NCI-H2107 treated with DMSO at 0.1 percent for 48 hours (cell line): ENCODE measurements around the gene CDH13.

Experiments used
- DNase-seq: peaks from one replicate; lab custom pipeline; 2025; ENCODE audit not compliant: unreplicated experiment; lab: John Stamatoyannopoulos, UW

Gene CDH13

DNA sequence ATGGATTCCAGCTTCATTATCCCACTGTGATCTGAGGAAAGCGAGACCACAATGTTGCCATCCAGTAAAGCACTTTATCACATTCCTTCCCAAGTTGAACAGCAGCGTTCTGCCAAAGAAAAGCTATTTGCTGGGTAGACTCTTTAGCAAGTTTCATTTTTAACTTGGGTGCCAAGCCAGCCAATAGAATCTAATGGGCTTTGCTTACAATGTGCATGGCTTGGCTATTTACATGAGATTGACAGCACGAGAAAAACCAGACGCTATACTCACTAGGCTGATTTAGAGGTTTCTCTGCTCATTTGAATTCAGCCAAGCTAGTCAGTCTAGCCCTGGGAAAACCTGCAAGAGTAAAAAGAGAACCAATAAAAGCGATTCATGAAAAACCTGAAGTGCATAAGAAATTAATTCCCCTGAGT lies 108.9 kb downstream of the CDH13 start:
- DNase-seq, result no peak

DNA sequence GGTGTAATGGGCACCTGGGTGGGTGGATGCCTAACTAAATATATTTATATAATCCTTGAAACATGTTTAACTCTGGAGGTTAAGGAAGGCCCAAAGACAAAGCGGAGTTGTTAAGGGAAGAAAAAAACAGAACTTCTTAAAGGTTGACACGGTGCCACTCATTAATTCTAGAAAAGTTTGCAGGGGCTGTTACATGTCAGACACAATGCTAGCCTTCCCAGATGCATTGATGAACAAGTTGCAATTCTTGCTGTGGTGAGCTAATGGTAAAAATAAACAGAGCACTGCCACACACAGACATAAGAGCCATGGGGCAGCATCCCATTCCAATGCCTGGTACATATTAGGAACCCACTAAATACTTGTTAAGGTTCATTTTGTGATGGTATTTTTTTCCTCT lies 109.5 kb downstream of the CDH13 start:
- no peak for DNase-seq

DNA sequence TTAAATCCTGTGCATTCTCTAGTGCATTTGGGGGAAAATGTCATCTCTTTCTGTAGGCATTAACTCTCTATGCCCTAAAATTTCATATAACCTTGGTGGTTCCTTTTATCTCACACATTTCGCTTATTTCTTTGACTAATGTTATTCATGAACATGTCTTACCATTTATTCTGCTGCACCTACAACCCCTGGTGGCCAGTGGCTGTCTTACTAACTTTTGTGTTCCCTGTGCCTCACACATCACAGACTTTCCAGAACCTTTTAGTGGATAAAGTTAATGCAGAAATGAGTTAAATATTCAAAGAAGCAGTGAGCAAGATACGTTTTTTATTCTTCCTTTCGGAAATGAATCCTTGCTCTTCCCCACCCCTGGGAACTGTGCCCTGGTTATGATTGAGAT lies 111.9 kb downstream of the CDH13 start:
- DNase-seq, result no peak

DNA sequence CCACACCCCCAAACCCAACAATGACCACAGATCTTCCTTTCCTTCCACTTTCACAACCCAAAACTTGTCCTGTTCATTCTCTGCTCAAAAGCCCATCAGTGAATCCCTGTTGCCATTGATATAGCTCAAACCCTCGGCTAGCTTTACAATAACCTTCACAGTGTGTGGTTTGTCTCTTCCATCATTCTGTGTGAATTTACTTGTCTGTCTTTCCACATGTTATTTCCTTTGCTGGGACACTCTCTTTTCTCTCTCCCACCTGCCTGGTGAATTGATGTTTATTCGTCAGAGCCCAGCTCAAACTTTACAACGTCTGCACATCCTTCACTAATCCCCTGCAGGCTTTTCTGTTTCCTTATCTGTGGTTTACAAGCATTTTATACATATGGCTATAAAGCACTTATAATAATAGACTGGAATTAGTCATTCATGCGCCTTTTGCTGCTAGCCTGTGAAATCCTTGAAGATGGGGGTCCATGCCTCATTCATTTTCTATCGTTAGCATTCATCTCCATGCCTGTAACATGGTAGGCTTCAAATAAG lies 114.4 kb downstream of the CDH13 start:
- no peak for DNase-seq

DNA sequence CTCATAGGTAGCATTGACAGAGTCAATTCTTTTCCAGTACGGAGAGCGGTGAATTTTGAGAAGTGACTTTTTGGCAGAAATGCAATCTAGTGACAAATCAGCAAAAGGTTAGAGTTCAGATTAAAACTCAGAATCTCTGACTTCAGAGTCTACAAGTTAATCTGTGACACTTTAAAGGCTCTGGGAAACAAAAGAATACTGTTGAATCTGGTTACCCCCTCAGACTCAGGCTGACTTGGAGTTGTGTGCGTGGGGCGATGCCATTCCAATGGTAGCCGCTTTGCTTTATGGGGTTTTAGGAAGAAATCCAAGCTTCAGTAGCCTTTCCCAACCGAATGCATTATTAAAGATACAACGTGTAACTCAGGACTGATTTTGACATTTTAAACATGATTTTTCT lies 118.2 kb downstream of the CDH13 start:
- DNase-seq, result no peak

DNA sequence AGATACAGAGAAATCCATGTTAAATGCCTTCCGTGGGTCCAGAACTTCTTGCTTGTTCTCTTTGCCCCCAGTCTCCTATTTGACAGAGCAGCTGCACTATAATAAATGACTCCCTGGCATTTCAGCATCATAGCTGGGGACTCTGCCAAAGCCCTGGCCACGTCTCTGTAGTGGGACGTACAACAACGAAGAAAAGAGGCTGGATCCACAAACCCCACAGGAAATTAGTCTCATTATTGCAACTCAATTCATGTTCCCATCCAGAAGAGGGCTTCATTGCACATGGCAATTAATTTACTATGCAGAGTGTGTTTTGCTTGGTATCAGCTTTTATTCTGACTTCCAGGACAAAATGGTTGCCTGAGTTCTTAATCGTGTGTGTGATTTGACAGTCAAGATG lies 121.3 kb downstream of the CDH13 start:
- DNase-seq, result no peak

DNA sequence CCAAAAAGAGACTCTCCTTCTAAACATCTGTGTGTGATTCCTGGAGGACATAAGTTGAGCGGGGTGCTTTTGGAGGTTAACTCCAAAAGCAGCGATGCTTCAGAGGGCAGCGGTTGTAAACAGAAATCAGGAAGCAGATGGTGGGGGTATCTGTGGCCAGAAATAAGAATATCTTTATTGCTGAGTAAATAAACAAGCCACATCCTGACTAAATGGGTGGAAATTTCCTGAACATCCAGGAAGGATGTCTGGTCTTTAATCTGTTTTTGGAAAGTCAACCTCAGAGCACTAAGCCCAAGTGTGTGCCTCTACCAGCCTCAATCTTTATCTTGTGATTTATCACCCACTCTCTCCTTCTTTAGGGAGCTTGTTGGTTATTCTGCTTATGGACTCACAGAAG lies 123.3 kb downstream of the CDH13 start:
- no peak for DNase-seq

DNA sequence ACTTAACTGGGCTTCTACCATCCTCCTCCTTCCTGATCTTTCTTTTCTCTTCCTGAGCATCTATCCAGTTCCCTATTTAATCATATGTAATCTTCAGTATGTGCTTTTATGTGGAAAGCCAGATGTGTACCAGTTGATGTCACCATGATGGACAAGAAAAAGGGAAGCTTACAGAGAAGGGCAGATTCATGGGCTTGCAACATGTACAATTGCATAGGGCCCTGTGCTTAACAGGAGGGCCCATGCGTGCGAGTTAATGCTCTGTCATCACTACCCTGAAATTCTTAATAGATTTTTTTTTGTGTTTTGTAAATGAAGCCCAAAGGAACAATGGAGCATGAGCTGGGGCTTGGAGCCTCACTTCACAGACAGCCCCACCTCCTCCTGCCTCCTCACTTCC lies 124.3 kb downstream of the CDH13 start:
- DNase-seq, result no peak

DNA sequence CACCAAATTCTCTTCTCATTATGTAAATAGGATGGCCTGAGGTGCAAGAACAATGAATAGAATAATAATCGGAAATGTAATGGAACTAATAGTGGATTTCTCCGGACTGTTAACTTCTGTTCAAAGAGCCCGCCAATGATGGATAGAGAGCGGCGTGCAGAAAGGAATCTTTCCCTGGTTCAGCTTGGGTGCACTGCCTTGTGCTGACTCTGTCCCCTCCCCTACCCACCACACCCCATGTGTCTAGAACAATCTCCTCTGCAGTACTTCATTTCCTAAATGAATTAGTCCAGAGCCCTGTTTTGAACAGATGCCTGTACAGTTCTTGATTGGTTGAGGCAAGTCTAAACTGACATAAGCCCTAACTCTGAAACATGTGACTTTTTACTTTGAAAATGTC lies 125.4 kb downstream of the CDH13 start:
- no peak for DNase-seq

DNA sequence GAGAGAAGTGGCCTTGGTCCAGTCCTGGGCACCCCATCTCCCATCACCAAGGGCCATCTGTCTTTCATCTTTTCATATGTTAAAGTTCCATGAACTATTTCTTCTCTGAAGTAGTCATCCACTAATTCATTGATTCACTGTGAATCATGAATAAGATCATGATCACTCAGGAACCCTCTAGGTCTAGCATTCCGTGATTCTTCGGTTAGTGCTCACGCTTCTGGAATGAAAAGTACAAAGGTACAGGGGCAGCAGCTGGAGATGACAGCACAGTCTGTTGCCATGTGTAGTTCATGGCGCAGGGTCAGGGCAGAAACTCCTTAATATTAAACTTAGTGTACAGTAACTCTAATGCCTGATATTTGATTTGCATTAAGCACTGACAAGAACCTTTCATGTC lies 127.1 kb downstream of the CDH13 start:
- DNase-seq, result no peak

DNA sequence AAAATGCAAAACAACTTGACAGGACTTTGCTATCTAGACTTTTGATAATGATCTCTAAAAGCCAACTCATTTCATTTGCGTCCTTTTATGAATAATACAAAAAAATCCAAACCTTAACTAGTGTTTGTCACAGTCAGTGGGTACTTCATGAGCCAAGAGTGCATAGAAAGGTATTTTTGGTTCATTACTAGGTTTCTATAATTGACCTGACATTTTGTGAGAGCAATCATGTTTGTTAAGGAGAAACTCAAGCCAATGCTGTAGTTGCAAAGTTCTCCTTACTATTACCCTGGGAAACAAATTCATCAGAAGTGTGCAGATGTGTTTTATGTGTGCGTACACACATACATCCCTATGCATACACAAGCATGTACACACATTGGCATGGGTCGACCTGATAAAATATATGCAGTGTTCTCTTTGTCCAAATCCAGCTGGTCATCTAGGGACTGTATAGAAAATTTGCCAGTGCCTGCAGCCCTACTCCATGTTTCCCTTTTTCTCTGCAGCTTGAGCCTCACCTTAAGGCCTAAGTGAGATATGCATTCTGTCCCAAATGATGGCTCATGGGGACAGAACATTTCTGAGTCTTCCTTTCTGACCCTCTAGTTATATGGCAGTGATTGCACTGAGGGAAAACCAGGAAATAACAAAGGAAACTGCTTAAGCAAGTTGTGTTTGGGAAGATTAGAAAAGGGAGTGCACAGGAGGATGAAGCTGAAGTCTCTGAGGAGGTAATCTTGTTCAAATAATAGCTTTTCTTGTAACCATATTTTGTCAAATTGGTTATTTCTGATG lies 128.1 kb downstream of the CDH13 start:
- no peak for DNase-seq

DNA sequence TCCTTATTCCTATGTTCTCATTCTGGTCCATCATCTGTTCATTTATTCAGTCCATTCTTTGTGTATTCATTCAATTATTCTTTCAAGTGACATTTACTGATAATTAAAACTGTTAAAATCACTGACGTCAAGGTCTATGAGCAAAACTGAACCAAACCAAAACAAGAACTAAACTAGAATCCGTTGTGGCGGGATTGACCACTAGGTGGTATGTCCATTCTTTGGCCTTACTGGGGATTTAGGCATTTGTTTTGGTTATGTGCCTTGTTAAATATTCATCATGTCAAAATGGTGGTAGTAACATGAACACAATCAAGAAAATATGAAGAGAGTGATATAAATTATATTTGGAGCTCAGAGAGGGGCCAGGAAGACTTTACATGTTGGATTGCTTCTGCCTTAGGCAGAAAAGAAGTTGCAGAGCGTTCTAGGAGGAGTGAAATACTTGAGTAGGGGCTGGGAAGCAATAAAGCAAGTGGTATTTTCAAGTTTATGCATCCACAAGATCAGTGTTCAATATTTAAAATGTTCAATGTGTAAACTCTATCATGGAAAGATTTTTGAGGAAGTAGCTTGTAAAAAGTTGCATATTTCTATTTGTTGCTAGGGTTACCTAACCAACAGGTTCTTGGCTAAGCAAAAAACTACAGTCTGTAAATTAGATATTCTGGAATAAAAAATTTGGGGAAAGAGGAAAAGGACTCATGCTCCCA lies 129.0 kb downstream of the CDH13 start:
- DNase-seq, result no peak

DNA sequence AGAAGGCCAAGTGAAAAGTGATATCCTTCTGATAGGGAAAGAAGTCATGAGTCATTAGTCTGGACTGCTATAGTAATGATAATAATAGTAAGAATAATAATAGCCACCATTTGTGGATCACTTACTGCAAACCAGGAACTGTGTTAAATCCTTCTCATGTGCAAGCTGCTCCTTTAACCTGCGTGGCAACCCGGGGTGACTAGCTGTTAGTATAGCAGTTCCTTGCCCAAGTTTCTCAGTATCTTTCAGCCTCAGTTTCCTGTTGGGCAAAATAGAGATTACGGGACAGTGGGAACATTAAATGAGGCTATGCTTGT lies 129.5 kb downstream of the CDH13 start:
- DNase-seq, result no peak

DNA sequence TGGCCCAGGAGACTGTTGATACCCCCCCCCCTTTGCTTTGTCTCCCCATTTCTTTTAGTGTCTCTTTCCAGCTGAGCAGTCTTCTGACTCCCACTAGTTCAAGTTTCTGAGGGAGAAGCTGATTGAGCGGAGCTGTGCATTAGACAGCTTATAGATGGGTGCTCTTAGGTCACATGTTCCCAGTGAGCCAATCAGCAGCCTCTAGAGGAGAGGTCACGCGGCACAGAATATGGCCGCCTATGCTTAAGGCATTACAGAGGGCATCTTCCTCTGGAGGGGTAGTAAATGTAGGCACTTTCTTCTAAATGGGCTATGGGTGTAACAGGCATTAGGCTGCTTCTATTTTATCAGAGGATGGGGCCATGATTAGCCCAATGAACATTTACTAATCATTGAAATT lies 131.6 kb downstream of the CDH13 start:
- no peak for DNase-seq

DNA sequence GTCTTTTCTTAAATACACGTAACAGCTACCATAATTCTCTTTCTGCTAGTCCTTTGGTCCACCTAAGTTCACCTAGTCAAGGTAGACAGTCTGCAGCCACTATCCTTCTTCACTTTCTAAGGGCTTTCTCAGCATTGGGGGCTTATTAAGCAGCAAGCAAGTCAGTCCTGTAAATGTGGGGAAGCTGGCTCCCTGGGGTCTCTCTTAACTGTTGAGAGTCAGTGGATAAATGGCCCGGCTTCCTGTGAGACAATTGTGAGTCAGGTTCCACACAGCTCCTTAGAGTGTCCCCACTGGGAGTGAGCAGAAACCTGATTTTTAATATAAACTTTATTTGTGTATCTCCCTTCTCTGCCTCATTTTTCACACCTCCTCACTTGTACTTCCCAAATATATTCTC lies 132.1 kb downstream of the CDH13 start:
- DNase-seq, result no peak

DNA sequence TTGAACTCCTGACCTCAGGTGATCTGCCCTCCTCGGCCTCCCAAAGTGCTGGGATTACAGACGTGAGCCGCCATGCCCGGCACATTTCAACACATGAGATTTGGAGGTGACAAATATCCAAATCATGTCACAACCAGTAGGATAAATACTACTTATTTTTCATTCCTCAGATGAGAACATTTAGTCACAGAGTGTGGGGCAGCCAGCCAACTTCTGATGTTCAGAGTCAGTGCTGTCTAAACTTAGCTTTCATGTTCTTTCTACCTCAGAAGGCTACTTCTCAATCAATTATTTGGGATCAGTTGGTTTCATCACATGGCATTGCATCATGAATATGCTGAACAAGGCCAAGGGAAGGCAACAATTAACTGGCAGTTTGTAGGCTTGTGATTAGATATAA lies 134.5 kb downstream of the CDH13 start:
- DNase-seq, result no peak

DNA sequence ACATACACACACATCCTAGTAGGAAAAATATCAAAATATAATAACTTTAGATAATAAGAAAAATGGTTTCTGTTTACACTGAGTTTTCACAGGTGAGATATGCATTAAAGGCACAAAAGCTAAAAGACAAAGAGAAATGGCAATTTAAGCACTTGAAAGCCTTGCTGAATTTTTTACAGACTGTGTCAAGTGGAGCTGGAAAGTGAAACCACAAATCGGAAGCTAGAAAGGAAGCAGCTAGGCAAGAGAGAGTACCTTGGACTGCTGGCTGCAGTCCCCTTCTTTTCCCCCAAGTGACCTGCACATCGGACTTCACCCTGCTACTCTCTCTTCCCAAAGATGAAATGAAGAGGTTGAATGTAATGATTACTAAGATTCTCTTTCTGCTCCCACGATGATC lies 135.1 kb downstream of the CDH13 start:
- DNase-seq, result no peak

DNA sequence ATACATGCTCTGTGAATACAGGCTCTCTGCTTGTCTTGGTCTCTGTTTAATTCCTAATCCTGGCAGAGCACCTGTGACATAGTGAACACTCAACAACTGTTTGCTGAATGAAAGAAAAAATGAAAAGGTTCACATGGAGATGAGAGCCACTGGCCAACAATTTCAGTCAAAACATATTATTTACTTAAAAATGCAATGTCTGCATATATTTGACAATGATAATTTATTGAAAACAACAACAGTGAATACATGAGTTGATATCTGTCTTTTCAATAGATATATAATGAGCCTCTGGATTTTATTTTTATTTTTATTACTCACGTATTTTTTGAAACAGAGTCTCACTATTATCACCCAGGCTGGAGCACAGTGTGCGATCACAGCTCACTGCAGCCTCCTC lies 136.6 kb downstream of the CDH13 start:
- no peak for DNase-seq

DNA sequence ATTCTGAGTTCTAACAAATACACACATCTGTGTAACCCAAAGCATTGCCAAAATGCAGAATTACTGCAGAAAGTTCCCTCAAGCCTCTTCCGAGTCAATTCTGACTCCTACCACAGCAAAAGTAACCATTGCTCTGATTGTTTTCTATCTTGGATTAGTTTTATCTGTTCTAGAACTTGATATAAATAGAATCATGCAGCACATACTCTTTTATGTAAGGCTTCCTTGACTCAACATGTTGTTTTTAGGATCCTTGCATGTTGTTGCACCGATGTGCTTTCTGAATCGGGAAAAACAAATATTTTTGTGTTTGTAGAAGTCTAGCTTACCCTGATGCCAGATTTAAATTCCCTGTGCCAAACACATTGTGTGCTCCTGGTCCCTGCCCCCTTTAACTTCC lies 140.4 kb downstream of the CDH13 start:
- DNase-seq, result no peak

DNA sequence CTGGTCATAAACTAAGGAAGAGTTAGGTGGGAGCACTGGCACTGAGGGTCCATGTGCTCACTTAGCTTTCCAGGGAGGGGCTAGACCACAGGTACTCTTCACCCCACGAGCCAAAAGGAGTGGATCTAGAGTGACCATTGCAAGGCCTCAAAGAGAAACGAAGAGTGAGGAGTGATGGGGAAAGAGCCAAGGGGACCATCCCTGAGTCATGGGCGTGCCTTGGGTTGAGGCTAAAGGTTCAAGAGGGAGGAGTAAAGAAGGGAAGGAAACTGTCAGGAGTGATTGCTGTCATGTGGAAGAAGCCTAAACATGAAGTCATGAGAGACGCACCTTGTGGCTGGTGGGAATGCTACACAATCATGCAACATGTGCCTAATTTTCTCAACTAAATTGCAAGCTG lies 141.0 kb downstream of the CDH13 start:
- DNase-seq, result no peak

DNA sequence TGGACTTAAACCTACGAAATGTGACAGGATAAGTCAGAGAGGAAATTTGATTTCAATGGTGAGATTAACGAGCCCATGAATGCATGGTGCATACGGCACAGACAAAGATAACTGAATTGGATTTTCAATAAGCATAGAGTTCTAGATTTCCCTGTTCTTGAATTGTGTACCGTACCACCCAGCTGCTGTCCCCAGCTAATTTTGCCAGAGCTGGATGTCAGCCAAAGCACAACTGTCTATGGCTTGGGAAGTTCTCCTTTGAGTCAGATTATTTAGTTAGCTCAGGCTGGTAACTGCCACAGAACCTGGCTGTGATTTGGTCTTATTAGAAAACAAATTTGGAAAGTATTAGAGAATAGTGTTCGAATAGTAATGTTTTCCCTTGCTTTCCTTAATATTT lies 143.1 kb downstream of the CDH13 start:
- no peak for DNase-seq

DNA sequence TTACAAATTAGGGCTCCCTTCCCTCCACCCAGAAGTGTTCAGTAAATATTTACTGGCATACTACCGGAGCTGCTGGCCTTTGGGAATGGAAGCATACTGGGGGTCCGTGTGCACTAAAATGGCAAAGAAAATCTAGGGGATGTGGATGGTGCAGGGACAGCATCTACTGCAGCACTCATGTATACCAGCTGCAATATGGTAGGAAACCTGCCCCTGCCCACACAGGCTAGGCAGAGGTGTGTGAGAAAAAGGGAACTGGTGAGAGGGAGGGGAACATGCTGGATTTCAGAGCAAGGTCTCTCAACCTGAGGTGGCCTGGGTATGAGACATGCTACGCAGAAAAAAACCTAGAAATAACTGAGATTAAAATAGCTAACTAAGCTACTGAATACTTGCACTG lies 145.4 kb downstream of the CDH13 start:
- no peak for DNase-seq

DNA sequence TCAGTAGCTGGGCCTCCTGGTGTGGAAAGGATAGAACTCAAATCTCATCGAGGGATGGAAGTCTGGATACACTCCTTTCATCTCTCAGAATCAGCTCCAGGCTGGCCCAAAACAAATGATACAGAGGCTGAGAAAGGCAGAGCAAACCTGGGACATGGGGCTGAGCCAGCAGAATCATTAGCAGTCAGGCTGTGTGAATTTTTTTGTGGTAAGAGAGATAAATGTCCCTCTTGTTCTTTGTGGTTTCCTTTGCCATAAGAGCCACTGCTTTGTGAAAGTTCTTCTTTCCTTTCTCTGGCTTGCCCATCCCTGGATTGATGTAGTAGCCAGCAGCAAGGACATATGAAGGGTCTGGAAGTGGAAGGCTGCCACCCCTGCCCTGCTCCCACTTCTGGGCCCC lies 146.2 kb downstream of the CDH13 start:
- DNase-seq, result no peak
